SW480 (cell line): Measurements from ENCODE around the gene ARHGAP42.

Experiments used
- DNase-seq: peaks from one replicate; pipeline ENCODE4 v3.0.0-alpha.2; 2016; ENCODE audit warnings: low spot score

ARHGAP42 gene

DNA sequence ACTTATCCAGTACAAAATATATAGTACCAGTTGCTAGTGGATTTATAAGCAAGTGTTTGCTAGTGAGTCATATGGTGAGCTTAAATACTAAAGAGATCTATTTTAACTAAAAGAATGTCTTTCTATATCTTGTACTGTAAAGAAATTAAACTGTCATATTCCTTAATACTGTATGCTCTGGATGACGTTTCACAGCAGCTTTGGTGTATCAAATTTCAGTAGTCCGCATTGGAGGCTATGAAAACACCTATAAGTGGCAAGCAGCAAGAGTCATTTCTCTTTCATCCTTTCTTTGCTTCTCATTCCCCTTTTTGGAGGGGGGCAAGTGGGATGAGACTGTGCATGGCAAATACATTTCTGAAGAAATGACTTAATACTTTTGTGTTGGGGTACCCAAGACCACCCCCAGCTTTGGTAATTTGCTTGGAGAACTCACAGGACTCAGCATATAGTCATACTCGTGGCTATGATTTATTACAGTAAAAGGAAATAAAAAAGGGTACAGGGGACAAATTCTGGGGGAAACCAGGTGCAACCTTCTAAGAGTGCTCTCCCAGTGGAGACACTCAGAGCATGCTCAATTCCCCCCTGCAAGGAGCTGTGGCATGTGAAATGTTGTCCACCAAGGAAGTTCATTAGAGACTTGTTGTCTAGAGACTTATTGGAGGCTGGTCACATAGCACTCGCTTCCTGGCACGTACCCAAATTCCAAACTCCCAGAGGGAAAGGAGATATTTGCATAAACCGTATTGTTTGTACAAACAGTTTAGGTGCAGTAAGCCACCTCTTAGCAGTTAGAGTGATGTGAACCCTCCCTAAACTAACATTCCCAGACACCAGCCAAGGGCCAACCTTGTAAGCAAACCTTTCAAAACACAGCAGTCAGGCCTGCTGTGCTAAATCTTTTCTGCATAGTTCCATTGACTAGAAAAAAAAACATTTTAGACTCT lies 231.7 kb downstream of the ARHGAP42 start:
- peak; percentile 12 for DNase-seq

DNA sequence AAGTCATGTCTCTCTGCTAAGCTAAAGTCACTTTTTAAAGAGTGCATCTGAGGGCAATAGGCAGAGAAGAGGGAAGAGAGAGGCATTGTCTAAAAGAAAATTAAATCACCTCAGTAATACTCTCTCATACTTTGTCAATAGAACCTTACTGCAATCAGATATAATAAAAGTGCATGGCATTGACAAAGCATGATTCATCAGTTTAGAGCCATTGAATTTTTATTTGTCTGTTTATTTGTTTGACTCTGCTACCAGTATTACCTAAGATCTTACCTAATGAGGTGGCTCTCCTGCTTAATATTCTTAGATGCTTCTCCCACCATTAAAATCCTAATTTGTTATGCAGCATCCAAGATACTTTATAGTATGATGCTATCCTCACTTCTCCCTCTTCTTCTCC lies 233.5 kb downstream of the ARHGAP42 start:
- DNase-seq, result no peak

DNA sequence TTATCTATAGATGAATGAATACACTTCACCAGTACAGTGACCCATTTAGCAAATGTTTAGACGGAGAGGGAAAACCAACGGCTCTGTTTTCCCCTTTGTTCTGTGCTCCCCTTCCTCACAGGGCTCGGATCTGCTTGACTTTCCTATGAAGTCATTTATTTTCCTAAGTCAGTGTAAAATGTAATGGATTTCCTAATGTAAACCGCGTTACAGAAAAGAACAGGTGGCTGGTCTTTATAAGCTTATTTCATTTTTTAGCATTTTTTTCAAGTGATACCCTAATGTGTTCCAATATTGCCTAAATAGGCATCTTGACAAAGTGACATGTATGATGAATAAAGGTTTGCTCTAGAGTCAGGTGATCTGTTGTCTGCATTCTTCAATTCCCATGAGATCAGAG lies 235.0 kb downstream of the ARHGAP42 start:
- DNase-seq, result no peak

DNA sequence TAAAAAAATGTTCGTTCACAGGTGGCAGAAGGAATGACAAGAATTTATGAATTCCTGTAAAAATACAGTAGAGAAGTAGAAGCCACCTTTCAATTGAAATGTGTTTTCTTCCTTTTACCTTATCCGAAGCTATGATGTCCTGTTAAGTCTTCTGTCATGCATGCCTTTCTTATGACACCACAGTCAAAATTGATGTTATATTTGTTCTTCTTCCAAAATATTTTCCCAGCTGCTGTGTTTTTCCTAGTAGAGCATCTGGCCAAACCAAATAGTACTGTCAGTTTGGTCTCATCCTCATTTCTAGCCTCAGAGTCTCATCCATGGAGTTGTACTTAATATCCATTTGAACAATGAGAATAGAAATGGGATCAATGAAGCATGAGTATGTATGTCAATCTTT lies 236.5 kb downstream of the ARHGAP42 start:
- no peak for DNase-seq

DNA sequence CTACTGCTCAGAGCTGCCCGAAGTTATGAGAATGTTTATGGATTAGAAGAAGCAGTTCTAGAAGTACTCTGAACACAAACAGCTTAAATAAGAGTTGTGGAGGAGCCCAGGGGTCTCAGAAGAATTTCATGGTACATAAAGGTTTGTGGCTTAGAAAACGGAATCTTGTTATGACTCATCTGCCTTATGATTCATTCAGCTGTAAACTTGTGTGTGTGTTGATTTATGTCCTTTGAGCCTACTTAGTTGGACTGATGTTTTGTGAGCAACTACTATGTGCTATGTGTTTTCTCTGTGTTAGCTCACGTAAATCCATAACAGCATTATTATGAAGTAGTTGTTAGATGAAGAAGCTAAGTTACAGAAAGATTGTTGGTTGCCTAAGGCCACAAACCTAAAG lies 238.8 kb downstream of the ARHGAP42 start:
- DNase-seq, result peak; percentile 44

DNA sequence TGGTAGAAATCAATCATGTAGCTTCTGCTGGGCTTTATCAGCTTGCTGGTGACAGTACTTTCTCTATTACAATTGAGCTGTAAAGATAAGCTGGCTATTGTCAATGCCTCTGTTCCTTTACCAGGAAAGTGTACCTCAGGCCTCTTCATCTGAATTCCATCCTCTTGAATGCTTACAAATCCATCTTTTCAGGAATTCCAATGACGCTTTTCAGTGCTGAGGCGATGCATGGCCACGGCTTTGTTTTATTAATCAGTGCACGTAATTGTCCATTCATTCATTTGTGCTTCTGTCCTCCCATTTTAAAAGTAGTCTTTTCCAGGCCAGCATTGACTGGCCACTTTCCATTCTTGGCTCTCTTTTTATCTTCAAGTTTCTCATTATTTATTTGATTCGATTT lies 240.5 kb downstream of the ARHGAP42 start:
- DNase-seq, result no peak

DNA sequence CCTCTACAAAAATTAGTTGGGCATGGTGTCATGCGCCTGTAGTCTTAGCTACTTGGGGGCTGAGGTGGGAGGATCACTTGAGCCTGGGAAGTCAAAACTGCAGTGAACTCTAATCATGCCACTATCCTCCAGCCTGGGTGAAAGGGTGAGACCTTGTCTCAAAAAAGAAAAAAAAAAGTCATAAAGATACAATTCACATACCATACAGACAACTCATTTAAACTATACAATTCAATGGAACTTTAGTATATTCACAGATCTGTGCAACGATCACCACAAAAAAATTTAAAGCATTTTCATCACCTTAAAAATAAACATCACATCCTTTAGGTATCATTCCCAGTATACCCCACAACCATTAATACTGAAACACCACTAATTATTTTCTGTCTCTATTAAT lies 241.3 kb downstream of the ARHGAP42 start:
- DNase-seq, result no peak

DNA sequence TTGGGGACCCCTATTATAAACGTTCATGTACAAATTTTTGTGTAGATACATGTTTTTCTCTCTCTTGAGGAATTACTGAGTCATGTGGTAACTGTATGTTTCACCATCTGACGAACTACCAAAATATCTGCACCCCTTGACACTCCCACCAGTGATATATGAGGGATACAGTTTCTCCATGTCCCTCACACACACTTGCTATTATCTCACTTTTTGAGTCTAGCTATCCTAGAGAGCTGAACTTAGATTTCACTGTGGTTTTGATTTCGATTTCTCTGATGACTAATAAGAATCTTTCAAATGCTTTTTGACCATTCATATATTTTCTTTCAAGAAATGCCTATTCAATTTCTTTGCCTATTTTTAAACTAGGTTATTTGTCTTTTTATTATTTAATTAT lies 242.3 kb downstream of the ARHGAP42 start:
- no peak for DNase-seq

DNA sequence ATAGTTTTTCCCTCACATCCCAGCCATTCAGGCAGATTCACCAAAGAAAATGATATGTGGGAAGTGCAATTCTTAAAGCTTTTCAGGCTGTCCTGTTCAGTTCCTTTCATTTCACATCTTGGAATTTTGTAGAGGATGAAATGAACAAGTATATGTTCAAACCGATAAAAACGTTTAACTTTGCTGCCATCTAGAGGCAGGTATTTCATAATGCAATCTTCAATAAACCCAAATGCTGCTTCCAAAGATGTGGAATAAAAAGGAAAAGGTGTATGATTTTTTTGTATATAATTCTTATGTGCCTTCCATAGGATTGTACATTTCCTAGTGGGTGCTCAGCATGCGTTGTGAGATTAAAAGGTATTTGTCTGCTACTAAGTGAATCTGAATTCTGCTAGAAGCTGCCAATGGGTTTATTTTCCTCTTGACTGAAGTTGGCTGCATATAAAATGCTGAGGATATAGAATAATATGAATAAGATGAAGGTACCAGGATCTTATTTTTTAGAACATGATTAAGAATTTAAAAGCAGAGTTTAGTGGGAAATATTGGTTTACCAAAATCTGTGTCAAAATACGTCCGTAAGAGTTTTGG lies 243.2 kb downstream of the ARHGAP42 start:
- DNase-seq, result peak; percentile 58

DNA sequence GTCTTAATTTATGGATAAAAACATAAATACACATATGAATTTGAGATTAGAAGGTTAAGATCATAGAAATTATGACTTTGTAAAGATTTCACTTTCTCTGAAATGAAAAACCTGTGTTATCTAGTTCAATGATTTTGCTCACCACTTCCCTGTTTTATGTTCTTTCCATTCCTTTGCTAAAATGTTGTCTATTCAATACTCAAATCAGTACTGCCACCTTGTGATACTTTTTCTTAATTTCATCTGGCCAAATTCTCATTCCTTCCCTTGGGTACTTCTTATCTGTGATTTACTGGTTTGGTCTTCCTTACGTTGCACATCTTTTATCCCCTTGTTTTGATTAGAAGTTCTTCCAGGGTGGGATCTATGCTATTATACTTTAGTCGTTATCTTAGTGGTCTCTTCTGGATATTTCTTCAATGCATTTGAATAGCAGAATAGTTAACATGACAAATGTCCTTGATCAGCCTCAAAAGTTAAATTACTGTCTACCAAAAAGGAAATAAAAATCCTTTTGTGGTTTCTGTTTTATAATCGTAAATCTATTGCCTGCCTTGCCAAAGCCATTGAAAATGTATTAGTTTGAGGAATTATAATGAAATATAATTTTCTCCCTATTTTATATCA lies 245.5 kb downstream of the ARHGAP42 start:
- peak; percentile 44 for DNase-seq

DNA sequence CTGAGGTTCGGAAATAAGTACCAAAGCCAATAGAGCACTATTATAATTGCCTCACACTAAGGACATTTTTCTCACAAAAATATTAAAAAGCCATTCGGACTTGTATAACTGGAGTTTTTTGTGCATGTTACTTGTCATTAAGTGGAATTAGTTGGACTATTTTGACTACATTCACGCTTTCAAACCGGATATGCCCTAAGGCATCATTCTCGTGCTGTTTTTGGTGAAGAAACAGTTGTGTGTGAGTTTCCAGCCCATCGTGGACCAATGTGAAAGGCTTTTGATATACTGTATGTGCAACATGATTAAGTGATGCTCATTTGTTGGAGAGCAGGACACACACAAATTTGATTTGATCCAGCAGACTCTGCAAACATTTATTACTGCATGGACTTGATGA lies 249.7 kb downstream of the ARHGAP42 start:
- no peak for DNase-seq

DNA sequence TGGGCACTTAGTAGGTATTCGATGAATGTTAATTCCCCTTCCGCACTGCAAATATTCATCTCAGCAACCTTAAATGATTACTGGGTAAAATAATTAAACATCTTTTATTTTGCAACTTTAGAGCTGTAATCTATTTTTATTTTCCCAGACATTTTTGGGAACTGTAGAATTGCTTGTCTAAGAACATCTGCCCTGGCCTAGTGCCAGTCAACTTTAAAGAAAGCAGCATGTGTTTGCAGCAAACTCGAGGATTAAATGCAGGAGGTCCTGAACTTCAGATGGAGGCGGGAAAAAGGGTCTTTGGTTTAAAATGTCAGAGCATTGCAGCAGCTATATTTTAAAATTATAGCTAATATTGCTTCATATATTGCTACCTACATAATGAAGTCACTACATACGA lies 252.5 kb downstream of the ARHGAP42 start:
- no peak for DNase-seq

DNA sequence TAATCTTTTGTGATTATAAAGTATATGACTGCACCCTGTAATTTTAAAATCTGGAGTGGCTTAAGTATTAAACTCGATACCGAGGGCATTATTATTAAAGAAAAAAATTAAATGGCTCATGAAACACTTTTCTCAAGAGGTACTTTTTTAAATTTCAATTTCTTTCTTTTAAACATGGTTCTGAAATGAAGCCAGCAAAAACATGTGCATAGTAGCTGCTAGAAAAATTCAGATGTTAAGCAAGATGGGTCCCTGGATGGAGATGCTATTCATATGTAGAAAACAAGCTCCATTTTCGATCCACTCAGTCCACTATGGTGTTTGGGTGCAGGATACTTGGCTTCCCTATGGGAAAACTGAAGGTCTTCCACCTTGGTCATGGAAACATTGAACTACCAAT lies 253.0 kb downstream of the ARHGAP42 start:
- DNase-seq, result no peak

DNA sequence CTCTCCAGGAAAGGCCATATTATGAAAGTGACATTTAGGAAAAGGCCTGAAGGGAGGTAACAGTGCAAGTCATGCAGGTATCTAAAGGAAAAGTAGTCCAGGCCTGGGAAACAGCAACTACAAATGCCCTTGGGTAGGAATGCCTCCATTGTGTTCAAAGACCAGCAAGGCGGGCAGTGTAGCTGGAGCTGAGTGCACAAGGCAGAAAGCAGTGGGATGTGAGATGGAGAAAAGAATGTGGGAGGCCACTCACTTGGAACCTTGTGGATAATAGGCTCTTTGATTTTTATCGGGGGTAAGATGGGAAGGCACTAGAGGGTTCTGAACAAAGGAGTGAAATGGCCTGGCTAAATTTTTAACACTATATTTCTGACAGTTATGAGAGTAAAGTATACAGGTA lies 253.9 kb downstream of the ARHGAP42 start:
- no peak for DNase-seq

DNA sequence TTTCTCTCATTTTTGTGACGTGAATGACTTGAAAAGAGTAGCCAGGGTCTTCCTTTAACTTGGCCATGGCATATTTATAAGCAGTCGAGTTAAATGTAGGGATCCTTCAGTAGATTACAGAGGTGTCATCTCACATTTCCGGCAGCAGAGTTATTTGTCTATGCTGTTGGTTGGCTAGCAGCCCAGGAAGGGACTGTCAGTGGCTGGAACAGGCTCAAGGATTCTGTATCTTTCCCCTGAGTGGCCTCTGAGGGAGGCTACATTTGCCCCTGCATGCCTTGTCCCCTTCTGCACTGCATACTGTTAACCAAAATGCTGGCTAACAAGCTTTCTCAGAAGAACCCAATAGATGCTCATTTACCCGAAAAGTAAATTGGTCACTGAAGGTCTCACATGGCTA lies 254.9 kb downstream of the ARHGAP42 start:
- no peak for DNase-seq

DNA sequence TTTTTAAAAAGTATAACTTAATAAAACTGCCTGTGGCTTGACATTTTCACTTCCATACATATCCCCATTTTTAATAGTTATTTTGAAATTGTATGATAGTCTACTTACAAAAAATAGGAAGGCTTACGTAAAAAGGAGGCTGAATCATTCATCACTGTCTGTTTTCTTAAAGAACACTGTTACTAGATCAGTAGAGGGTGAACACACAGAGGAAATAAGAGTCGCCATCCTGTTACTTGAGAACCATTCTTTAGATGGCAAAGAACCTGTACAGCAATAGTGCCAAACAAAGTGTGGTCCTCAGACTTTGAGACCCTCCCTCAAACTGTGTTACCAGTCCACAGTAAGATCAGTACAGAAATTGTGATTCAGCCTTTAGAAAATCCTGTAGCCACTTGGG lies 261.8 kb downstream of the ARHGAP42 start:
- DNase-seq, result no peak

DNA sequence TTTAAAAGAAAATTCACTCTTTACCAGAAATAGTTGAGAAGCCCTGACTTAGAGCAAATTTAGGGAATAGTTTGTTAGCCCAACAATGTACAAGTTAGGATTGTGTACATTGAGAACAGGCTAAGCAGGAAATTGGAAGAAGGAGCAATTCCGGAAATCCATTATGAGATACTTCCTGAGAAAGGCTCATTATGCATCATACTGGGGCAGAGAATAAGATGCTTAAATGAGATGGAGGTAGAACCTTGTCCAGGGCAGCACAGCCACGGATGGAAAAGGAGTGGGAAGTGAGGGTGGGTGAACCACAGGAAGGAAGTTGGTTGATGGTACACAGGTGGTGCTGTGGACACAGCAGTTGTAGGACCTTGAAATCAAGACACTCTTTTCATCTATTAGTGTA lies 262.4 kb downstream of the ARHGAP42 start:
- no peak for DNase-seq

DNA sequence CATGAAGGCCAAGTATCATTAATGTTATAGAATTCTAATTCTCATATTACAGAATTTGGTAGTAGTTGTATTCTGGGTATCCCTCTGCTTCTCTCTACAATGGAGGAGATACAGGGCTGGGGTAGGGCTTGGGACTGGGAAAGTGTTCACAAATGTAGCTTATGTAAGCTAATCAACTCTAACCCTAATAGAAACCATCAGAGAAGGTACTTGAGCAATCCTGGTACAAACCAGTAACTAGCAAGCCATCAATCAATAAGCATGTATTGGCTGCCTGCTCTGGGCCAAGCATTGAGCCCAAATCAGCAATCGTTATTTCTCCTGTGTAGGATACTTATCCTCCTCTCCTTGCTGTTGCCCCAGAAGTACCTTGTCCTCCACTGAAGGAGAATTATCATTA lies 268.2 kb downstream of the ARHGAP42 start:
- no peak for DNase-seq

DNA sequence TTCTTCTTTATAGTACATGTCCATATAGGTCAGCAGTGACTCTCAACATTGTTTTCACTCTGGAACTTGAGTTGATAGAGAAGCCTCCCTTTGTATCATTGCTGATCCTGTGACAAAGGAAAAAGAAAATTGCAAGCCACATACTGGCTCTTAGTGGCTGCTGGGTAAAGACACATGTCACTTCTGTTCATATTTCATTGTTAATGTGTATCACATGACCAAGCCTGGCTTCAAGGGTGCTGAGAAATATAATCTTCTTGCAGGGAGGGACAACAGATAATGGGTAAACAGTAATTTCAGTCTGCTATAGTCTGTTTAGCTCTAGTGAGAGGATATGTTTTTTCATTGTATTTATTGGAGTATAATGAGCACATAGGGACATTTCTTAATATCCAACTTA lies 269.3 kb downstream of the ARHGAP42 start:
- DNase-seq, result no peak

DNA sequence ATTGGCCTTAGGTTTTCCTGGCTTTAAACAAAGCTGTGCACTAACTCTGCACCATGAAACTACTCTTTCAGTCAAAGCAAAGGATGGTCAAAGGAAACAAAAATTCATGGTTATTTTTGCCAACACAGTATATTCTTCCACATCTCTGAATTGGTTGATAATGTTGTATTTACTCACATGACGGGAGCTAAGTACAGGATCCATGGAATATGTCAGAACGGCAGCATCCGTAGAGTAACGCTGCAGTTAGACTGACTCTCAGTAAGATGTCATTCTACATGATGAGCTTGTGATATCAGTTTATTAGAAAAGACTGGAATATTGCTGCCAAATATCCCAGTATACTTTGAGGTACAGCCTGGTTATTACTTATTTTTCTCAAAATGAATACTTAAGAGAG lies 270.4 kb downstream of the ARHGAP42 start:
- DNase-seq, result no peak

DNA sequence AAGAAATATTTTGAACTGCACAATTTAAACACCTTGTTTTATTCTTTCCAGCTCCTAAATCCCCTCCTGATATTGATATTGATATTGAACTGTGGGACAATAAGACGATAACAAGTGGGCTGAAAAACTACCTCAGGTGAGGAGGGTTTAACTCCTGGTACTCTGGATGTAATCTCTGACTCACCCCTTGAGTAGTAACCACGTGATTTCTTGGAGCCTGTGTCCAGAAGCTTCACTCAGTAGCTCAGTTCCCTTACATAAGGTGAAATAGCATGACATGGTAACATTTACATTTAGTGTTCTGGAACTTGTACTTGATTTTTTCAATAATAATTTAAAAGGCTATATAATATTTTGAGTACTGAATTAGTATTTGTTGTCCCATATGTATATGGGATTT lies 274.5 kb downstream of the ARHGAP42 start:
- no peak for DNase-seq

DNA sequence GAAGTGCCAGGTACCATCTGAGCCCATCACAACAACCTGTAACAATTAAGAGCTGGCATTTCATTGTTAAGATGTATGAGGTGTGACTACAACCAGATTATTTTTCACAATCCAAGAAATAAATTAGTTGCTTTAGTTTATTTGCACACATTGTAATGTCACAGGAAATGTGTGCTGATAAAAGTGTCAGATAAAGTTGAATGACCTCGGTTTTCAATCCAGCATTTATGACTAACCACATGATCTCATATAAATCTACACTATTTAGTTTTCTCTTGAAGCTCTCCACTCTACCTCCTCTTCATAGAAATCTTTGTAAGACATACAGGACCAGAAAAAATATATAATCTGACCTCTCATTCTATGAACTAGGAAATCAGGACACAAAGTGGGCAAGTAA lies 276.3 kb downstream of the ARHGAP42 start:
- no peak for DNase-seq

DNA sequence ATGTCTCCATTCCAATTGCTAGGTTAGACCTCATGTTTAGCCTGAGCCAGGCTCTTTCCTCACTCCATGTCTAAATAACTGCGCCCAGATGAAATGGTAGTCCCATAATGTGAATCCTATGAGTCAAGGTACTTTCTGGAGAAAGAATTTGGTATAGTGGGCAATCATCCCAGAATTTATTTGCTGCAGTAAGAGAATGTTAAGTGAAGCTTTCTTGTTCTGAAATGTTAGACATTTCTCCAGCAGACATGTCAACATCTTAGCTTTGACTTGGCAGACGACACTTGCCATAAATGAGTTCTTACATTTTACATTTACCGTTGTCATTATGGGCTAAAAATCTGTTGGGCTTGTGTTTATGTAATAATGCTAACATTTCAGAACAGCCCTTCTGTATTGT lies 277.3 kb downstream of the ARHGAP42 start:
- DNase-seq, result no peak
